GM18951 (cell line): ENCODE measurements around the gene TMEM239.
"Not testable (repeated sequence)": the region's sequence is repeated elsewhere in the genome, so short reads cannot be mapped to it uniquely, and the experiment has no call there.

Experiments
- POLR2A ChIP-seq: IDR thresholded peaks from 4 replicates; pipeline ENCODE4 v1.6.1; 2011; ENCODE audit warnings: mild to moderate bottlenecking; ENCODE audit not compliant: insufficient read length, insufficient read depth; ENCODE audit errors: extremely low read depth
- in situ Hi-C: fragments of 300-500 bp; cut with MboI; formaldehyde crosslinking; loops from one replicate; pipeline ENCODE4 v1.12.0; 2022; ENCODE audit warnings: low sequenced_read_pairs, mixed read lengths, inconsistent platforms; ENCODE audit not compliant: unreplicated experiment

The TMEM239 gene

GRCh38 chr20:2817891-2818595 lies 1.9 kb downstream of the TMEM239 start:
- in situ Hi-C loops, result no loop called here
- no peak for TF ChIP-seq POLR2A

GRCh38 chr20:2820084-2820895 lies 4.1 kb downstream of the TMEM239 start:
- TF ChIP-seq POLR2A, result no peak
- in situ Hi-C loops, result no loop called here

- in situ Hi-C loops, result no loop called here
- TF ChIP-seq POLR2A, result no peak
These were observed 5.0 kb downstream of the TMEM239 start for GRCh38 chr20:2820896-2821869.

- TF ChIP-seq POLR2A, result no peak
- in situ Hi-C loops, result no loop called here
These were observed 5.9 kb downstream of the TMEM239 start for GRCh38 chr20:2822073-2822472.

GRCh38 chr20:2825761-2826160 lies 9.6 kb downstream of the TMEM239 start:
- in situ Hi-C loops, result no loop called here
- TF ChIP-seq POLR2A, result no peak

- no peak for TF ChIP-seq POLR2A
- in situ Hi-C loops, result no loop called here
These were observed 10.5 kb downstream of the TMEM239 start for GRCh38 chr20:2826655-2827054.

GRCh38 chr20:2829376-2829775 lies 13.2 kb downstream of the TMEM239 start:
- in situ Hi-C loops, result no loop called here
- no peak for TF ChIP-seq POLR2A

- in situ Hi-C loops, result not testable (repeated sequence)
These were observed 15.0 kb downstream of the TMEM239 start for GRCh38 chr20:2831206-2831605.

GRCh38 chr20:2833761-2834160 lies 17.6 kb downstream of the TMEM239 start:
- TF ChIP-seq POLR2A, result no peak
- in situ Hi-C loops, result no loop called here

GRCh38 chr20:2834401-2835110 lies 18.4 kb downstream of the TMEM239 start:
- no peak for TF ChIP-seq POLR2A
- in situ Hi-C loops, result no loop called here

- TF ChIP-seq POLR2A, result no peak
- in situ Hi-C loops, result no loop called here
These were observed 19.2 kb downstream of the TMEM239 start for GRCh38 chr20:2835331-2835796.

GRCh38 chr20:2836035-2836434 lies 19.9 kb downstream of the TMEM239 start:
- in situ Hi-C loops, result no loop called here
- no peak for TF ChIP-seq POLR2A

GRCh38 chr20:2837221-2837960 lies 21.2 kb downstream of the TMEM239 start:
- TF ChIP-seq POLR2A, result no peak
- in situ Hi-C loops, result no loop called here
